Measurements from ENCODE around the gene CDH15.

Gene CDH15

GRCh38 chr16:89179148-89179484, 7.6 kb downstream of the CDH15 start:
- no peaks in the 10 kb centered on the region for H3K36me3 ChIP-seq (ENCODE audit: control insufficient read depth, low read length)
- no peaks in the 10 kb centered on the region for H4K20me1 ChIP-seq (ENCODE audit: control insufficient read depth, insufficient read depth, low read depth, low read length)
- H3K79me2 ChIP-seq (ENCODE audit: control insufficient read depth, low read length), result no peaks in the 10 kb centered on the region
- no peak overlapping the region for H3K4me3 ChIP-seq (ENCODE audit: low read length)
- no peaks in the 10 kb centered on the region for H3K4me1 ChIP-seq (ENCODE audit: control insufficient read depth, low read length)
- TF ChIP-seq CTCF (IDR thresholded peaks at IDR 0.05; ENCODE audit: low read depth, low read length, poor library complexity, severe bottlenecking), result no peak
- no peak for TF ChIP-seq EZH2phosphoT487 (IDR thresholded peaks at IDR 0.05; ENCODE audit: borderline replicate concordance, low read length)
- H3K9me2 ChIP-seq (replicated peaks; ENCODE audit: control insufficient read depth, low read length), result no peaks in the 10 kb centered on the region
- peaks cover 8% of the 10 kb centered on the region for H3K27me3 ChIP-seq (ENCODE audit: control insufficient read depth, low read length)
- no peak overlapping the region for H3K27ac ChIP-seq (ENCODE audit: low read depth, low read length)
- H3K4me2 ChIP-seq (ENCODE audit: low read length), result no peak overlapping the region
- no peaks in the 10 kb centered on the region for H3K9me3 ChIP-seq (ENCODE audit: control insufficient read depth, insufficient read depth, low read length)
- H3F3A ChIP-seq (ENCODE audit: control insufficient read depth, insufficient read depth), result no peaks in the 10 kb centered on the region

- Histone ChIP-seq H3F3A (ENCODE audit: control insufficient read depth, insufficient read depth) (no peaks in the 10 kb centered on the region), H3K4me3 (ENCODE audit: low read length) (no peak overlapping the region), H3K9me3 (ENCODE audit: control insufficient read depth, insufficient read depth, low read length) (no peaks in the 10 kb centered on the region), H4K20me1 (ENCODE audit: control insufficient read depth, insufficient read depth, low read depth, low read length) (no peaks in the 10 kb centered on the region), H3K4me1 (ENCODE audit: control insufficient read depth, low read length) (no peaks in the 10 kb centered on the region), H3K36me3 (ENCODE audit: control insufficient read depth, low read length) (no peaks in the 10 kb centered on the region), H3K27me3 (ENCODE audit: control insufficient read depth, low read length) (peaks cover 2% of the 10 kb centered on the region), H3K9me2 (replicated peaks; ENCODE audit: control insufficient read depth, low read length) (no peaks in the 10 kb centered on the region), H3K79me2 (ENCODE audit: control insufficient read depth, low read length) (no peaks in the 10 kb centered on the region), H3K4me2 (ENCODE audit: low read length) (no peak overlapping the region), H3K27ac (ENCODE audit: low read depth, low read length) (no peak overlapping the region)
- TF ChIP-seq CTCF (IDR thresholded peaks at IDR 0.05; ENCODE audit: low read depth, low read length, poor library complexity, severe bottlenecking) (no peak), EZH2phosphoT487 (IDR thresholded peaks at IDR 0.05; ENCODE audit: borderline replicate concordance, low read length) (no peak)
Observed at GRCh38 chr16:89179656-89180315, 8.2 kb downstream of the CDH15 start.

GRCh38 chr16:89183463-89183862, 11.9 kb downstream of the CDH15 start:
- H3K27ac ChIP-seq (ENCODE audit: low read depth, low read length), result no peak overlapping the region
- H3K36me3 ChIP-seq (ENCODE audit: control insufficient read depth, low read length), result no peaks in the 10 kb centered on the region
- no peaks in the 10 kb centered on the region for H3K27me3 ChIP-seq (ENCODE audit: control insufficient read depth, low read length)
- no peak overlapping the region for H3K4me2 ChIP-seq (ENCODE audit: low read length)
- H4K20me1 ChIP-seq (ENCODE audit: control insufficient read depth, insufficient read depth, low read depth, low read length), result no peaks in the 10 kb centered on the region
- no peaks in the 10 kb centered on the region for H3K79me2 ChIP-seq (ENCODE audit: control insufficient read depth, low read length)
- no peak overlapping the region for H3K4me3 ChIP-seq (ENCODE audit: low read length)
- H3K9me3 ChIP-seq (ENCODE audit: control insufficient read depth, insufficient read depth, low read length), result no peaks in the 10 kb centered on the region
- no peak for TF ChIP-seq EZH2phosphoT487 (IDR thresholded peaks at IDR 0.05; ENCODE audit: borderline replicate concordance, low read length)
- TF ChIP-seq CTCF (IDR thresholded peaks at IDR 0.05; ENCODE audit: low read depth, low read length, poor library complexity, severe bottlenecking), result no peak
- no peaks in the 10 kb centered on the region for H3K4me1 ChIP-seq (ENCODE audit: control insufficient read depth, low read length)
- H3K9me2 ChIP-seq (replicated peaks; ENCODE audit: control insufficient read depth, low read length), result no peaks in the 10 kb centered on the region
- H3F3A ChIP-seq (ENCODE audit: control insufficient read depth, insufficient read depth), result peaks cover 8% of the 10 kb centered on the region
